HCT116 (cell line): Measurements from ENCODE around the gene PSME2. TPM values are rescaled to one million over a fixed set of nuclear protein-coding genes. Genes with fewer than 3 reads are reported as not detected.

Experiments
- ATAC-seq: fragments of 200-7000 bp; cut with Tn5 transposase; 2 replicates; pipeline ENCODE4 v1.9.1; 2020; ENCODE audit warnings: mild to moderate bottlenecking, moderate library complexity
- BruUV-seq: library from RNA; stranded (reverse); fragments of 400-500 nt; replicated peaks from 2 replicates; lab custom pipeline; 2021; lab: Mats Ljungman, UMichigan
- CTCF ChIA-PET: fragments of 300-600 bp; sonication (Branson Sonifier 250); formaldehyde crosslinking; loops from one replicate; lab custom pipeline; 2021; ENCODE audit warnings: antibody characterized with exemption; lab: Charles Lee
- POLR2A ChIA-PET: fragments of 300-600, 350-600 bp; sonication (Branson Sonifier 250); formaldehyde crosslinking; loops from one replicate; lab custom pipeline; 2021; ENCODE audit warnings: antibody characterized with exemption; lab: Charles Lee
- RAD21 ChIA-PET, 2 experiments: fragments of 300-600 bp; sonication (Branson Sonifier 250); formaldehyde crosslinking; loops; one replicate each; lab custom pipeline; 2023; ENCODE audit warnings: low total read pairs in 2 of 2; ENCODE audit not compliant: uncharacterized antibody in 2 of 2, unreplicated experiment in 2 of 2, low non-redundant PET in 1 of 2; lab: Charles Lee
- DNase-seq: peaks from one replicate; pipeline ENCODE4 v3.0.0-alpha.2; 2010; ENCODE audit warnings: low read depth, low spot score
- H2AFZ ChIP-seq: fragments of 200-600 bp; shearing (Covaris generic), sonication (generic); 2 replicates; pipeline ENCODE4 v1.6.1; 2017; ENCODE audit warnings: low read depth, mixed run types, mixed read lengths, antibody characterized with exemption, low read length; ENCODE audit not compliant: poor library complexity, severe bottlenecking
- H3K27ac ChIP-seq: 2 replicates; pipeline ENCODE4 v1.5.1; 2012; ENCODE audit warnings: low read depth, low read length
- H3K27me3 ChIP-seq: fragments of 200-600 bp; sonication (generic); 2 replicates; pipeline ENCODE4 v1.6.1; 2016; ENCODE audit warnings: mixed run types, low read length, mixed read lengths; ENCODE audit not compliant: insufficient read depth
- H3K36me3 ChIP-seq, 2 experiments: fragments of 200-500 bp in 1 of 2; fragments of 200-600 bp in 1 of 2; sonication (Bioruptor generic) in 1 of 2; sonication (generic) in 1 of 2; 2 replicates each; pipeline versions ENCODE4 v1.5.1 to v1.6.1; 2014 to 2016; ENCODE audit warnings: low read length in 2 of 2, inconsistent platforms in 1 of 2, mixed read lengths in 1 of 2, mixed run types in 1 of 2; ENCODE audit not compliant: insufficient read depth in 2 of 2, control insufficient read depth in 1 of 2
- H3K4me1 ChIP-seq, 2 experiments: fragments of 200-600 bp in 1 of 2; sonication (generic) in 1 of 2; 2 replicates each; pipeline versions ENCODE4 v1.5.1 to v1.6.1; 2012 to 2017; ENCODE audit warnings: low read length in 2 of 2, inconsistent platforms in 1 of 2, mild to moderate bottlenecking in 1 of 2, mixed read lengths in 1 of 2, mixed run types in 1 of 2, moderate library complexity in 1 of 2; ENCODE audit not compliant: insufficient read depth in 2 of 2, control insufficient read depth in 1 of 2
- H3K4me2 ChIP-seq: fragments of 200-600 bp; sonication (generic); 2 replicates; pipeline ENCODE4 v1.6.1; 2017; ENCODE audit warnings: mixed run types, low read length, mixed read lengths
- H3K4me3 ChIP-seq, 2 experiments: fragments of 200-600 bp in 1 of 2; sonication (generic) in 1 of 2; replicated peaks in 1 of 2; 2 replicates each; pipeline ENCODE4 v1.5.1; 2011 to 2016; ENCODE audit warnings: low read length in 2 of 2, control low read depth in 1 of 2, low read depth in 1 of 2, mild to moderate bottlenecking in 1 of 2, mixed read lengths in 1 of 2, mixed run types in 1 of 2
- H3K79me2 ChIP-seq: fragments of 200-600 bp; sonication (generic); 2 replicates; pipeline ENCODE4 v1.6.1; 2017; ENCODE audit warnings: mild to moderate bottlenecking, mixed run types, low read length, moderate library complexity, mixed read lengths; ENCODE audit not compliant: insufficient read depth
- H3K9ac ChIP-seq: fragments of 200-600 bp; sonication (generic); 2 replicates; pipeline ENCODE4 v1.6.1; 2016; ENCODE audit warnings: low read length, mixed read lengths
- H3K9me2 ChIP-seq: fragments of 200-600 bp; sonication (generic), shearing (Covaris generic); 2 replicates; pipeline ENCODE4 v1.6.1; 2017; ENCODE audit warnings: mixed run types, mild to moderate bottlenecking, moderate library complexity; ENCODE audit not compliant: insufficient read depth
- H3K9me3 ChIP-seq, 2 experiments: fragments of 200-500 bp in 1 of 2; fragments of 200-600 bp in 1 of 2; sonication (Bioruptor generic) in 1 of 2; sonication (generic) in 1 of 2; 2 replicates each; pipeline ENCODE4 v1.6.1; 2014 to 2017; ENCODE audit warnings: low read length in 2 of 2, mixed read lengths in 2 of 2, inconsistent platforms in 1 of 2, low read depth in 1 of 2, mild to moderate bottlenecking in 1 of 2, mixed run types in 1 of 2, moderate library complexity in 1 of 2; ENCODE audit not compliant: control insufficient read depth in 1 of 2, insufficient read depth in 1 of 2
- H4K20me1 ChIP-seq: fragments of 200-600 bp; sonication (generic), shearing (Covaris generic); 2 replicates; pipeline ENCODE4 v1.6.1; 2017; ENCODE audit warnings: mixed run types, mild to moderate bottlenecking, moderate library complexity; ENCODE audit not compliant: insufficient read depth
- CBX3 ChIP-seq: IDR thresholded peaks from 2 replicates; pipeline ENCODE4 v1.6.1; 2012; ENCODE audit warnings: low read depth
- CEBPB ChIP-seq: IDR thresholded peaks from 2 replicates; pipeline ENCODE4 v1.6.1; 2012; ENCODE audit warnings: low read depth
- EZH2phosphoT487 ChIP-seq: fragments of 200-600 bp; IDR thresholded peaks from 2 replicates; pipeline ENCODE4 v1.6.1; 2018; ENCODE audit warnings: antibody characterized with exemption, borderline replicate concordance
- FOSL1 ChIP-seq: IDR thresholded peaks from 2 replicates; pipeline ENCODE4 v1.6.1; 2012; ENCODE audit warnings: low read depth
- JUND ChIP-seq: IDR thresholded peaks from 2 replicates; pipeline ENCODE4 v1.6.1; 2012
- MAX ChIP-seq: IDR thresholded peaks from 2 replicates; pipeline ENCODE4 v1.6.1; 2012
- POLR2A ChIP-seq: IDR thresholded peaks from 2 replicates; pipeline ENCODE4 v1.7.0; 2011; ENCODE audit warnings: borderline replicate concordance; ENCODE audit not compliant: insufficient read depth, insufficient read length; ENCODE audit errors: extremely low read depth
- POLR2AphosphoS5 ChIP-seq: IDR thresholded peaks from 2 replicates; pipeline ENCODE4 v1.6.1; 2011; ENCODE audit warnings: mild to moderate bottlenecking, low read depth, low read length, moderate library complexity
- RAD21 ChIP-seq: IDR thresholded peaks from 2 replicates; pipeline ENCODE4 v1.6.1; 2012; ENCODE audit warnings: low read depth, mild to moderate bottlenecking
- REST ChIP-seq: IDR thresholded peaks from 2 replicates; pipeline ENCODE4 v1.6.1; 2012; ENCODE audit warnings: low read depth
- SIN3A ChIP-seq: IDR thresholded peaks from 2 replicates; pipeline ENCODE4 v1.6.1; 2012; ENCODE audit warnings: low read depth
- SP1 ChIP-seq: IDR thresholded peaks from 2 replicates; pipeline ENCODE4 v1.6.1; 2012; ENCODE audit warnings: low read depth
- SRF ChIP-seq: IDR thresholded peaks from 2 replicates; pipeline ENCODE4 v1.6.1; 2012; ENCODE audit warnings: low read depth
- TCF7L2 ChIP-seq: IDR thresholded peaks from 2 replicates; pipeline ENCODE4 v1.7.0; 2011; ENCODE audit warnings: borderline replicate concordance, inconsistent platforms; ENCODE audit not compliant: insufficient read depth, insufficient read length; ENCODE audit errors: extremely low read depth
- ZFX ChIP-seq: fragments of 450-650 bp; IDR thresholded peaks from 2 replicates; pipeline ENCODE4 v1.6.1; 2017
- ZNF274 ChIP-seq: fragments of 200-500 bp; sonication (Bioruptor generic); IDR thresholded peaks from 2 replicates; pipeline ENCODE4 v1.6.1; 2014; ENCODE audit warnings: mild to moderate bottlenecking, low read depth, low read length, inconsistent platforms
- intact Hi-C: fragments of 100-400 bp; cut with micrococcal nuclease; formaldehyde crosslinking; loops from 2 replicates; pipeline ENCODE4 v1.10.0; 2022
- total RNA-seq: library from RNA; stranded (reverse); gene quantifications from one replicate; pipeline ENCODE4 v1.2.1, GENCODE V29; 2021; ENCODE audit not compliant: unreplicated experiment
- TF ChIP-seq, protein P1 (sequence below): IDR thresholded peaks from 2 replicates; pipeline ENCODE4 v1.6.1; 2011; ENCODE audit warnings: mild to moderate bottlenecking, low read length, moderate library complexity; ENCODE audit not compliant: insufficient replicate concordance; ENCODE audit errors: extremely low read depth
- TF ChIP-seq, protein P2 (sequence below), 3 experiments: fragments of 200-600 bp in 1 of 3; sonication (generic) in 1 of 3; IDR thresholded peaks in 2 of 3; conservative IDR thresholded peaks in 1 of 3; 2 replicates each; pipeline ENCODE4 v1.5.1; 2012 to 2017; ENCODE audit warnings: low read depth in 2 of 3, low read length in 2 of 3, antibody characterized with exemption in 1 of 3, borderline replicate concordance in 1 of 3, control low read depth in 1 of 3, mild to moderate bottlenecking in 1 of 3, mixed read lengths in 1 of 3, mixed run types in 1 of 3, moderate library complexity in 1 of 3; ENCODE audit not compliant: insufficient read depth in 1 of 3

PSME2 gene
- total RNA-seq, 1 experiment from 2014 or later: 160 TPM

GRCh38 chr14:24113801-24114531 is 32.4 kb downstream of the PSME2 start:
- H2AFZ ChIP-seq: peak overlapping the region; percentile 74
- intact Hi-C loops: loop anchor here (1.0 to 5.0 kb wide), 4 partner anchors 20 to 98 kb away; partner anchors contain the start of genes CHMP4A, IRF9, PCK2 and PSME2
- no TSS peak for BruUV-seq
- TF ChIP-seq, protein P1, sequence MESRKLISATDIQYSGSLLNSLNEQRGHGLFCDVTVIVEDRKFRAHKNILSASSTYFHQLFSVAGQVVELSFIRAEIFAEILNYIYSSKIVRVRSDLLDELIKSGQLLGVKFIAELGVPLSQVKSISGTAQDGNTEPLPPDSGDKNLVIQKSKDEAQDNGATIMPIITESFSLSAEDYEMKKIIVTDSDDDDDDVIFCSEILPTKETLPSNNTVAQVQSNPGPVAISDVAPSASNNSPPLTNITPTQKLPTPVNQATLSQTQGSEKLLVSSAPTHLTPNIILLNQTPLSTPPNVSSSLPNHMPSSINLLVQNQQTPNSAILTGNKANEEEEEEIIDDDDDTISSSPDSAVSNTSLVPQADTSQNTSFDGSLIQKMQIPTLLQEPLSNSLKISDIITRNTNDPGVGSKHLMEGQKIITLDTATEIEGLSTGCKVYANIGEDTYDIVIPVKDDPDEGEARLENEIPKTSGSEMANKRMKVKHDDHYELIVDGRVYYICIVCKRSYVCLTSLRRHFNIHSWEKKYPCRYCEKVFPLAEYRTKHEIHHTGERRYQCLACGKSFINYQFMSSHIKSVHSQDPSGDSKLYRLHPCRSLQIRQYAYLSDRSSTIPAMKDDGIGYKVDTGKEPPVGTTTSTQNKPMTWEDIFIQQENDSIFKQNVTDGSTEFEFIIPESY: peak; percentile 20
- peak; percentile 81 for TF ChIP-seq CEBPB
- peak; percentile 92 for TF ChIP-seq SIN3A
- TF ChIP-seq SRF: no peak
- peak; percentile 84 for TF ChIP-seq ZFX
- TF ChIP-seq JUND: no peak
- peak; percentile 14; the same call in 1 of the 2 replicates for TF ChIP-seq CBX3
- TF ChIP-seq REST: no peak
- no peak for TF ChIP-seq ZNF274
- TF ChIP-seq EZH2phosphoT487: no peak
- TF ChIP-seq TCF7L2: peak; percentile 69
- TF ChIP-seq POLR2A: peak; percentile 73
- TF ChIP-seq SP1: no peak
- TF ChIP-seq FOSL1: no peak
- TF ChIP-seq MAX: peak; percentile 76
- TF ChIP-seq RAD21: 0 out of 2 replicates have a peak, but pooled peaks have one; percentile 2
- peak; percentile 83 for TF ChIP-seq POLR2AphosphoS5
- TF ChIP-seq, protein P2, sequence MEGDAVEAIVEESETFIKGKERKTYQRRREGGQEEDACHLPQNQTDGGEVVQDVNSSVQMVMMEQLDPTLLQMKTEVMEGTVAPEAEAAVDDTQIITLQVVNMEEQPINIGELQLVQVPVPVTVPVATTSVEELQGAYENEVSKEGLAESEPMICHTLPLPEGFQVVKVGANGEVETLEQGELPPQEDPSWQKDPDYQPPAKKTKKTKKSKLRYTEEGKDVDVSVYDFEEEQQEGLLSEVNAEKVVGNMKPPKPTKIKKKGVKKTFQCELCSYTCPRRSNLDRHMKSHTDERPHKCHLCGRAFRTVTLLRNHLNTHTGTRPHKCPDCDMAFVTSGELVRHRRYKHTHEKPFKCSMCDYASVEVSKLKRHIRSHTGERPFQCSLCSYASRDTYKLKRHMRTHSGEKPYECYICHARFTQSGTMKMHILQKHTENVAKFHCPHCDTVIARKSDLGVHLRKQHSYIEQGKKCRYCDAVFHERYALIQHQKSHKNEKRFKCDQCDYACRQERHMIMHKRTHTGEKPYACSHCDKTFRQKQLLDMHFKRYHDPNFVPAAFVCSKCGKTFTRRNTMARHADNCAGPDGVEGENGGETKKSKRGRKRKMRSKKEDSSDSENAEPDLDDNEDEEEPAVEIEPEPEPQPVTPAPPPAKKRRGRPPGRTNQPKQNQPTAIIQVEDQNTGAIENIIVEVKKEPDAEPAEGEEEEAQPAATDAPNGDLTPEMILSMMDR (IDR thresholded peaks at IDR 0.05 in 2 of 3, conservative IDR thresholded peaks at IDR 0.05 in 1 of 3; ENCODE audit: borderline replicate concordance in 1 of 3, insufficient read depth in 1 of 3, low read depth in 2 of 3, low read length in 2 of 3): no peak

More at GRCh38 chr14:24113801-24114531, 32.4 kb downstream of the PSME2 start:
- Histone ChIP-seq H3K4me2 (peak overlapping the region; percentile 95), H3K27me3 (no peaks in the 10 kb centered on the region), H3K9me3 (no peaks in the 10 kb centered on the region), H3K9me2 (no peaks in the 10 kb centered on the region), H3K79me2 (peaks cover 14% of the 10 kb centered on the region; the same call in 1 of the 2 replicates), H3K4me3 (peak overlapping the region; percentile 86 to 92), H4K20me1 (no peaks in the 10 kb centered on the region), H3K36me3 (peaks cover 5 to 9% of the 10 kb centered on the region in 2 experiments; a peak in 2 of 4 replicates), H3K27ac (peak overlapping the region; percentile 97), H3K9ac (peak overlapping the region; percentile 84), H3K4me1 (peaks cover 7 to 20% of the 10 kb centered on the region in 2 experiments; a peak in 3 of 4 replicates)
- ChIA-PET CTCF (interaction anchor here (0.7 to 2.7 kb wide), 12 partner anchors 8 to 183 kb away, joined by 3 to 11 read pairs (median 4); partner anchors contain the start of genes EMC9, IRF9, PSME1 and PSME2), POLR2A (interaction anchor here (0.8 to 2.6 kb wide), 17 partner anchors 9 to 184 kb away, joined by 3 to 49 read pairs (median 5); partner anchors contain the start of genes EMC9, FITM1, IPO4 and IRF9), RAD21 (interaction anchor here (0.6 to 1.7 kb wide), 4 partner anchors 13 to 52 kb away, joined by 3 to 10 read pairs (median 4); partner anchors contain the start of genes EMC9 (in 1 of the 2) and PSME1 (in 1 of the 2))
- ATAC-seq (peak; percentile 59), DNase-seq (peak; percentile 94)
